NT2/D1 (cell line): Measurements from ENCODE around the gene TP53I13.

Source experiments
- DNase-seq: peaks from one replicate; pipeline ENCODE4 v3.0.0-alpha.2; 2011; ENCODE audit warnings: low read depth, low spot score
- H3K27me3 ChIP-seq: 2 replicates; pipeline ENCODE4 v1.6.0; 2011; ENCODE audit warnings: mild to moderate bottlenecking; ENCODE audit not compliant: insufficient read length, insufficient read depth
- H3K36me3 ChIP-seq: 2 replicates; pipeline ENCODE4 v1.6.1; 2011; ENCODE audit warnings: mild to moderate bottlenecking, low read length, mixed read lengths; ENCODE audit not compliant: insufficient read depth, insufficient read length
- H3K4me1 ChIP-seq: 2 replicates; pipeline ENCODE4 v1.5.1; 2011; ENCODE audit not compliant: insufficient read depth, insufficient read length
- H3K4me3 ChIP-seq: 2 replicates; pipeline ENCODE4 v1.5.1; 2011; ENCODE audit warnings: low read depth; ENCODE audit not compliant: insufficient read length
- H3K9ac ChIP-seq: 2 replicates; pipeline ENCODE4 v1.6.0; 2011; ENCODE audit warnings: low read depth; ENCODE audit not compliant: insufficient read length
- H3K9me3 ChIP-seq: 2 replicates; pipeline ENCODE4 v1.5.1; 2011; ENCODE audit warnings: mild to moderate bottlenecking, low read length; ENCODE audit not compliant: insufficient read depth
- SUZ12 ChIP-seq: IDR thresholded peaks from 2 replicates; pipeline ENCODE4 v1.6.1; 2011; ENCODE audit not compliant: insufficient read length, insufficient read depth; ENCODE audit errors: extremely low read depth
- YY1 ChIP-seq: IDR thresholded peaks from 2 replicates; pipeline ENCODE4 v1.6.1; 2011; ENCODE audit not compliant: insufficient read length, insufficient read depth
- ZNF274 ChIP-seq: IDR thresholded peaks from 2 replicates; pipeline ENCODE4 v1.6.1; 2011; ENCODE audit warnings: mild to moderate bottlenecking, low read depth, low read length

The TP53I13 gene

DNA sequence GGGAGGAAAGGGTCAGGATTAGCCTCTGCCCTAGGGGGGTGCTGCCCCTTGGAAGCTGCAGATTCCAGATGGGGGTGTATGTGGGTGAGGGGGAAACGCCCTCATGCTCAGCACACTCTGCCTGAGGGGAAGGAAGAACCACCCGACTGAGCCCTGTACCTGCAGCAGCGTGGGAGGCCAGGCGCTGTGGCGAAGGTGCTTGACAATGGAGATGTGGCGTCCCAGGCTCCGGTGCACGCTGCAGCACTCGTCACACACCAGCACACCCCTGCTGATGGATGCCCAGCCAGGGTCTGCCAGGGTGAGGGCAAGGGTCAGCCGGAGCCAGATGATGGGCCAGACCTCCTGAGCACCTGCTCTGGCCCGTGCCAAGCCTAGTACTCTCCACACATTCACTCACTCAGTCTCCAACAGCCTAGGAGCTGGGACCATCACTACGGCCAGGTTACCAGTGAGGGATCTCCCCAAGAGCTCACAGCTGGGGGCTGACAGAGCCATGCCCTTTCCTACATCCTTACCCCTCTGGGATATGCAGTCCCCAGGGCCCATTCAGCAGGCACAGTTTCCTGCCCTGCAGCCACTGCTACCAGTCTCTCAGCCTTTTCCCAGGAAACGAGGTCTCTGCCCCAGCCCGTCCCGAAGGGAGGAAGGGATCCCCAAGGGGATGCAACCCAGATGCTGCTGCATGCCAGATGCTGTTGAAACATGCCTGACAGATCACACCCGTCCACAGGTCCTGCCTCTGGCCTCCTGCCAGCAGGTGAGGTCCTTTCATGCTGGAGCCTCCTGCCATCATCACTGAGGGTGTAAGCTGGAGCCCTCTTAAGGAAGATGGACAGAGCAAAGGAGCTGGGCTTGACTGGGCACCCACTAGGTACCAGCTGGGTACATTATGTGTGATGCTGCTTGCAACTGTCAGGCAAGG is 15.1 kb downstream of the TP53I13 start:
- peaks cover 6% of the 10 kb centered on the region; the same call in 1 of the 2 replicates for H3K9me3 ChIP-seq
- DNase-seq = no peak
- peaks cover 39% of the 10 kb centered on the region for H3K36me3 ChIP-seq
- TF ChIP-seq ZNF274 (no peak), YY1 (no peak), SUZ12 (no peak)
- H3K4me1 ChIP-seq = peaks cover 14% of the 10 kb centered on the region
- H3K9ac ChIP-seq = no peak overlapping the region
- no peak overlapping the region for H3K4me3 ChIP-seq
- H3K27me3 ChIP-seq = peaks cover 10% of the 10 kb centered on the region

DNA sequence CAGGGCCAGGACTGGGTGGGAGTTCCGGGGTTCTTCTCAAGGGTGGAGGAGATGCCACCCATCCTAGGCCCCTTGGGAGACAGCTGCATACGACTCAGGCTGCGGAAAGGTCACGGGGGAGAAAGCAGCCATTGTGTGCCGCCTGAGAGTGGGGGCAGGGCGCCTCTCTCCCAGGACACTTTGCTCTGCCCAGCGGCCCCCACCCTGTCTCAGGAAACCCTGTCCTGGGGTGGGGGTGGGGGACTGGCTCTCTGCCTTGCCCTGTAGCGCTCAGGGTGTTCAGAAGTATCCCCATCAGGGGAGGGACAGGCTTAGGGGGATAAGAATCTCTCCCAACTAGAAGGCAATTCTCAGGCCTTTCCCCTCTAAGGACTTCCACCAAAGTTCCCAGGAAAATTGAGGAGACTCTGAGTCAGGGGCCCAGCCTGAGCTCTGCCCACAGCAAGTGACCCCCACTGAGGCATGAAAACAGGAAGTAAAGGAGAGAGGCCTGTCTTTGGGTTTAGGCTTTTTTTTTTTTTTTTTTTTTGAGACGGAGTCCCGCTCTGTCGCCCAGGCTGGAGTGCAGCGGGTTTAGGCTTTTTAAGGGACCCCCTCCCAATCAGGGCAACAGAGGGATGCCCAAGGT is 16.1 kb downstream of the TP53I13 start:
- Histone ChIP-seq H3K36me3 (peaks cover 31% of the 10 kb centered on the region), H3K4me3 (no peak overlapping the region), H3K4me1 (peaks cover 14% of the 10 kb centered on the region), H3K27me3 (peaks cover 14% of the 10 kb centered on the region), H3K9me3 (peaks cover 6% of the 10 kb centered on the region; the same call in 1 of the 2 replicates), H3K9ac (peak overlapping the region; percentile 9)
- no peak for TF ChIP-seq SUZ12
- no peak for TF ChIP-seq YY1
- no peak for TF ChIP-seq ZNF274
- no peak for DNase-seq

DNA sequence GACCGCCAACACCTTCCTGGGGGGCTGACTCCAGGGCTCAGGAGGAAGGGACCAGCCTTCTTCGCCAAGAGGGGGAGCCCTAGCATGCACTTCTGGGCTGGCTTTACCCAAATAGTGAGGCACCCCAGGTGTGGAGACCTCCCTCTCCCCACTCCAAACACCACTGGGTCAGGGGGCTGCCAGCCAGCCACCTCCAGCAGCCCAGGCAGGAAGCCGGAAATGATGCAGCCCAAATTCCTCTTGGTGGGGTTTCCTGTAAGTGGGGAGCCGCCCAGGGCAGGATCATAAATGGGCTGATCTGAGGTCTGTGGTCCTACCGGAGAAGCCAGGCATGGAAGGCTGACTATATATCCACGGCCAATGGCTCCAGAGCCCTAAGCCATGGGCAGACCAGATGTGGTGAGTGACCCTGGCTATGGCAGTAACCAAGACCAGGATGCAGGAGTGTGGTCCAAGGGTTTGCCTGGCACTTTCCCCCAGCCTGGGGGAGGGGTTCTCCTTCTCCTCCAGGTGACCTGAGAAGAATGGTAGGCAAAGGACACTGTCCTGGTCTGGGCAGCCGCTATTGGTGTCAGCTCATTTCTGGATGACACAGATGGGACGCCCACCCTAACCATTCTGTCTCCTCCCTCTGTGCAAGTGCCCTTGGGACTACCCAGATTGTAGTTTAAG is 16.7 kb downstream of the TP53I13 start:
- Histone ChIP-seq H3K4me1 (peaks cover 14% of the 10 kb centered on the region), H3K27me3 (peaks cover 19% of the 10 kb centered on the region), H3K4me3 (no peak overlapping the region), H3K9me3 (peaks cover 6% of the 10 kb centered on the region; the same call in 1 of the 2 replicates), H3K36me3 (peaks cover 25% of the 10 kb centered on the region), H3K9ac (peak overlapping the region; percentile 9)
- DNase-seq = no peak
- TF ChIP-seq SUZ12 (no peak), YY1 (no peak), ZNF274 (no peak)

DNA sequence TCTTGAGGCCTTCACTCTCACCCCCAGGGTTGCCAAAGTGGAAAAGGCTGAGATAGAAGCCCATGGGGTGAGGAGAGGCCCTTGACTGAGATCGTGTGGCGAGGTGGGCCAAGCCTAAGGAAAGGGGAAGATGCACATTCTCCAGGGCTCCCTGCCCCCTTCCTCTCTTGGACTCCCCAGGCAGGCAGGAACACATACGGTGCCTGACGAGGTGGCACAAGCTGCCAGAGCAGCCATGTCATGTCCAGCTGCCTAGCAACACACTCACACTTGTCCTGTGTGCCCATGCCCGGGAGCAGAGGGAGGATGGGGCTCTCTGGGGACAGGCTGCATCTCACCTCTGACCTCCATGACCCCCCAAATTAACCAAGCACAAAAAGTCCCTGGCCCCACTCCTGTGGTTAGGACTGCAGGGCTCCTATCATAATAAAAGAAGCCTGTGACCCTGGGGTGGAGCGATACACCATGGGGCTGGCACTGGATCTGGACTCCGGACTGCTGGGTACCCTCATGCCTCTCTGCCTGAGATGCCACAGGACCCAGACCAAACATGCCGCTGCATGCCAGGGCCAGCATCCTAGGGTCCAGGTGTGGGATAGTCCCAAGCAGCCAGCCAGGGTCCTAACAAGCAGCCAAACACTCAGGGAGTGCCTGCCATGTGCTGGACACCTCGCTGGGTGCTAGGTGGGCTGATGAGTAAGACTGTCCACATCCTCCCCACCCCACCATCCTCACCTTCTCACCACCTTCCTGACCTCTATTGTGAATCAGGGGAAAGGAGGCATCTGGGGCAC is 18.4 kb downstream of the TP53I13 start:
- Histone ChIP-seq H3K27me3 (peaks cover 26% of the 10 kb centered on the region), H3K4me1 (peaks cover 19% of the 10 kb centered on the region), H3K4me3 (no peak overlapping the region), H3K36me3 (peaks cover 15% of the 10 kb centered on the region), H3K9ac (peak overlapping the region; percentile 1), H3K9me3 (peaks cover 6% of the 10 kb centered on the region; the same call in 1 of the 2 replicates)
- TF ChIP-seq ZNF274 (no peak), YY1 (no peak), SUZ12 (no peak)
- no peak for DNase-seq

DNA sequence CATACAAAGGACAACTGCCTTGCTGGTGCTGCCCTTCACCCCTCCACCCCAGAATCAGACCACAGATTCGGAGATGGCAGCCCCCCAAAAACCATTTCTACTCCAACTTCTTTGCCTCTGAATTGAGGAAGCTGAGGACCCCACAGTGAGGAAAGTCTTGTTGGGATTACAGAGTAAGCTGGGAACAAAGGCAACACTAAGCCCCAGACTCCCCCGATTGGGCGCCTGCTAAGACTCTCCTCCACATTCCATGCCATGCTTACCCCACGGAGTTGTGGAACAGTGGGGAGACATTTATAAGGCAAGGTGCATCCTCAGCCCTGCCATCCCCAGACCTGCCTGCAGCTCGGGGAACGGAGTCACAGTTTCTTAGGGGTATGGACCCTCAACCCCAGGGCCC is 19.1 kb downstream of the TP53I13 start:
- Histone ChIP-seq H3K9ac (no peak overlapping the region), H3K9me3 (peaks cover 6% of the 10 kb centered on the region; the same call in 1 of the 2 replicates), H3K36me3 (peaks cover 7% of the 10 kb centered on the region), H3K4me3 (no peak overlapping the region), H3K27me3 (peaks cover 26% of the 10 kb centered on the region), H3K4me1 (peaks cover 23% of the 10 kb centered on the region)
- DNase-seq = no peak
- no peak for TF ChIP-seq YY1
- no peak for TF ChIP-seq SUZ12
- no peak for TF ChIP-seq ZNF274

DNA sequence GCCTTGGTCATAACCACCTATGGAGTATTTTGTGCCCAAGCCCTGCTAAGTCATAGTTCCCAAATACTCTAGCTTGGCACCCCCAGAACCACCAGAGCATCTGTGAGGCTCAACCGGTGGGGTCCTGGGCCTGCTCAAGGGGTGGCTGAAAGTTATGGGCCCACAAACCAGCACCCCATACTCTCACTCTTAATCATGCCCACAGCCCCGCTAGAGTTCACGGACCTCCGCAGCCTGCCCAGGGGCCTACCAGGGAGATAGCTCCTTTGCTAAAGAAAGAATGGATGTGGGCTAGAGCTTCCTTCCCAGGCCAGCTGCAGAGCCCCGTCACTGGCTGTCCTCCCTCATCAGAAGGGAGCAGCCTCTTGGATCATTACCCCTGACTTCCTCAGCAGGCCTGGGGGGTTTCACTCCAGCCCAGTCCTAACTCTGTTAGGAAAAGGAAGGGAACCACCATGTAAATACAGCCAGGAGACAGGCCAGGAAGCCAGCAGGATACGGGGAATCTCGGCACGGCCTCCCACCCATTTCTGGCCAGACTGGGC is 19.6 kb downstream of the TP53I13 start:
- H3K4me1 ChIP-seq = peaks cover 26% of the 10 kb centered on the region
- peaks cover 3% of the 10 kb centered on the region for H3K36me3 ChIP-seq
- DNase-seq = no peak
- TF ChIP-seq YY1 (no peak), SUZ12 (no peak), ZNF274 (no peak)
- H3K4me3 ChIP-seq = peak overlapping the region; percentile 73
- peaks cover 26% of the 10 kb centered on the region for H3K27me3 ChIP-seq
- H3K9me3 ChIP-seq = peaks cover 6% of the 10 kb centered on the region; the same call in 1 of the 2 replicates
- H3K9ac ChIP-seq = peak overlapping the region; percentile 80
